SK-N-SH (cell line): ENCODE measurements around the gene CNTN4. TPM values are rescaled to one million over a fixed set of nuclear protein-coding genes. Genes with fewer than 3 reads are reported as not detected.

Source experiments
- CTCF ChIA-PET: fragments of 300-600, 350-600 bp; formaldehyde crosslinking; extraction: SDS; loops from one replicate; lab custom pipeline; 2021; lab: Yijun Ruan, JAX
- POLR2A ChIA-PET: fragments of 350-600 bp; sonication (Branson Sonifier 250); formaldehyde crosslinking; extraction: SDS; loops from one replicate; lab custom pipeline; 2020; ENCODE audit warnings: antibody characterized with exemption, inconsistent platforms; lab: Yijun Ruan, JAX
- DNase-seq: peaks from one replicate; pipeline ENCODE4 v3.0.0; 2012
- H2AFZ ChIP-seq: fragments of 200-600 bp; sonication (generic); 2 replicates; pipeline ENCODE4 v1.8.1; 2016; ENCODE audit warnings: antibody characterized with exemption, mild to moderate bottlenecking, low read depth
- H3F3A ChIP-seq: fragments of 200-600 bp; sonication (generic); replicated peaks from 2 replicates; pipeline ENCODE3; 2016; ENCODE audit warnings: antibody characterized with exemption, mild to moderate bottlenecking; ENCODE audit not compliant: insufficient read depth
- H3K27ac ChIP-seq, 2 experiments: fragments of 200-500 bp in 1 of 2; fragments of 200-600 bp in 1 of 2; sonication (Bioruptor generic) in 1 of 2; sonication (generic), shearing (Covaris generic) in 1 of 2; 2 replicates each; pipeline versions ENCODE4 v1.5.1 to v1.6.1; 2014 to 2016; ENCODE audit warnings: low read depth in 2 of 2, inconsistent platforms in 1 of 2, low read length in 1 of 2, mild to moderate bottlenecking in 1 of 2, mixed read lengths in 1 of 2
- H3K27me3 ChIP-seq: fragments of 200-600 bp; sonication (generic), shearing (Covaris generic); 2 replicates; pipeline ENCODE4 v1.6.1; 2016; ENCODE audit warnings: mixed run types; ENCODE audit not compliant: insufficient read depth
- H3K36me3 ChIP-seq, 2 experiments: fragments of 200-500 bp in 1 of 2; fragments of 200-600 bp in 1 of 2; sonication (Bioruptor generic) in 1 of 2; sonication (generic) in 1 of 2; replicated peaks in 1 of 2; 2 replicates each; pipeline versions ENCODE3 to v1.5.1; 2014 to 2016; ENCODE audit warnings: low read length in 1 of 2, mild to moderate bottlenecking in 1 of 2; ENCODE audit not compliant: insufficient read depth in 2 of 2, control insufficient read depth in 1 of 2
- H3K4me1 ChIP-seq, 2 experiments: fragments of 200-500 bp in 1 of 2; fragments of 200-600 bp in 1 of 2; sonication (Bioruptor generic) in 1 of 2; sonication (generic), shearing (Covaris generic) in 1 of 2; 2 replicates each; pipeline versions ENCODE4 v1.5.1 to v1.6.1; 2014 to 2016; ENCODE audit warnings: low read depth in 1 of 2, low read length in 1 of 2, mixed run types in 1 of 2; ENCODE audit not compliant: insufficient read depth in 2 of 2, control insufficient read depth in 1 of 2
- H3K4me2 ChIP-seq: fragments of 200-600 bp; sonication (generic), shearing (Covaris generic); 2 replicates; pipeline ENCODE4 v1.6.1; 2017; ENCODE audit warnings: mixed run types
- H3K4me3 ChIP-seq, 2 experiments: fragments of 200-500 bp in 1 of 2; fragments of 200-600 bp in 1 of 2; sonication (Bioruptor generic) in 1 of 2; sonication (generic), shearing (Covaris generic) in 1 of 2; 2 replicates each; pipeline versions ENCODE4 v1.5.1 to v1.8.1; 2014 to 2016; ENCODE audit warnings: low read depth in 2 of 2, inconsistent platforms in 1 of 2, low read length in 1 of 2, mild to moderate bottlenecking in 1 of 2, mixed read lengths in 1 of 2, moderate library complexity in 1 of 2
- H3K79me2 ChIP-seq: fragments of 200-600 bp; sonication (generic); 2 replicates; pipeline ENCODE4 v1.8.1; 2017; ENCODE audit warnings: mild to moderate bottlenecking; ENCODE audit not compliant: insufficient read depth
- H3K9ac ChIP-seq: fragments of 200-600 bp; sonication (generic); 2 replicates; pipeline ENCODE4 v1.6.1; 2017; ENCODE audit warnings: mixed run types
- H3K9me2 ChIP-seq: fragments of 200-600 bp; sonication (generic); 2 replicates; pipeline ENCODE4 v1.6.1; 2017; ENCODE audit warnings: mixed run types
- H3K9me3 ChIP-seq: fragments of 200-600 bp; sonication (generic); 2 replicates; pipeline ENCODE4 v1.6.1; 2017; ENCODE audit warnings: mixed run types, mild to moderate bottlenecking, moderate library complexity
- H4K20me1 ChIP-seq: fragments of 200-600 bp; sonication (generic); 2 replicates; pipeline ENCODE4 v1.6.1; 2017; ENCODE audit warnings: mild to moderate bottlenecking, mixed run types; ENCODE audit not compliant: insufficient read depth
- CTCF ChIP-seq: fragments of 200-600 bp; sonication (generic); IDR thresholded peaks from 2 replicates; pipeline ENCODE4 v1.6.1; 2017; ENCODE audit warnings: antibody characterized with exemption, mild to moderate bottlenecking, moderate library complexity
- EP300 ChIP-seq, 2 experiments: IDR thresholded peaks; 2 replicates each; pipeline versions ENCODE4 v1.4.0 to v1.6.1; 2012; ENCODE audit warnings: borderline replicate concordance in 1 of 2, low read depth in 1 of 2, low read length in 1 of 2
- GATA2 ChIP-seq: sonication (generic); formaldehyde crosslinking; IDR thresholded peaks from 2 replicates; pipeline ENCODE4 v1.5.0; 2020; ENCODE audit warnings: mild to moderate bottlenecking, missing genetic modification reagents
- IRF3 ChIP-seq: fragments of 150-350 bp; IDR thresholded peaks from 2 replicates; pipeline ENCODE4 v1.6.1; 2016; ENCODE audit warnings: mild to moderate bottlenecking, low read depth, low read length
- MAX ChIP-seq: IDR thresholded peaks from 2 replicates; pipeline ENCODE4 v1.4.0; 2012; ENCODE audit warnings: low read depth
- MXI1 ChIP-seq: IDR thresholded peaks from 2 replicates; pipeline ENCODE4 v1.6.1; 2012; ENCODE audit warnings: mild to moderate bottlenecking, low read depth, low read length, improper control_type of control experiment
- NFIC ChIP-seq: IDR thresholded peaks from 2 replicates; pipeline ENCODE4 v1.4.0; 2012; ENCODE audit warnings: borderline replicate concordance
- NRF1 ChIP-seq: IDR thresholded peaks from 2 replicates; pipeline ENCODE4 v1.6.1; 2012; ENCODE audit warnings: low read depth, mild to moderate bottlenecking, low read length
- PBX3 ChIP-seq: IDR thresholded peaks from 2 replicates; pipeline ENCODE4; 2012
- POLR2AphosphoS5 ChIP-seq: IDR thresholded peaks from 2 replicates; pipeline ENCODE4 v1.6.1; 2012; ENCODE audit warnings: low read depth, low read length
- RAD21 ChIP-seq: IDR thresholded peaks from 2 replicates; pipeline ENCODE4 v1.6.1; 2012; ENCODE audit warnings: mild to moderate bottlenecking, low read length
- RCOR1 ChIP-seq: fragments of 150-350 bp; IDR thresholded peaks from 2 replicates; pipeline ENCODE4 v1.6.1; 2017; ENCODE audit warnings: antibody characterized with exemption, low read length
- RXRA ChIP-seq: IDR thresholded peaks from 2 replicates; pipeline ENCODE4 v1.4.0; 2012; ENCODE audit warnings: low read depth, mild to moderate bottlenecking, borderline replicate concordance
- TCF12 ChIP-seq: IDR thresholded peaks from 2 replicates; pipeline ENCODE4 v1.4.0; 2012
- USF2 ChIP-seq: fragments of 150-350 bp; IDR thresholded peaks from 2 replicates; pipeline ENCODE4 v1.6.1; 2017; ENCODE audit warnings: antibody characterized with exemption, low read length, low read depth, borderline replicate concordance
- YY1 ChIP-seq: IDR thresholded peaks from 2 replicates; pipeline ENCODE4 v1.4.0; 2012; ENCODE audit warnings: low read depth, mild to moderate bottlenecking
- whole genome bisulfite sequencing: methylation state at CpG from one replicate; pipeline ENCODE4 v1.1.6; 2017; ENCODE audit warnings: low lambda C conversion rate; 5-methylcytosine and 5-hydroxymethylcytosine counted together
- polyA plus RNA-seq, 3 experiments: library from polyadenylated mRNA; depleted of rRNA; stranded (reverse); fragments of >200 nt; gene quantifications; 2 replicates each; pipeline ENCODE4 v1.2.3, GENCODE V29; 2012

Gene CNTN4
- polyA plus RNA-seq, 1 of the 3 experiments (the other 2 are of a cell fraction), result 0.12 TPM

GRCh38 chr3:2686816-2687502 is 588.3 kb downstream of the CNTN4 start:
- no peaks in the 10 kb centered on the region for H3K9me3 ChIP-seq
- no peak overlapping the region for H3K4me2 ChIP-seq
- DNase-seq, result no peak
- no peaks in the 10 kb centered on the region for H3F3A ChIP-seq
- no peaks in the 10 kb centered on the region for H3K27me3 ChIP-seq
- H3K79me2 ChIP-seq, result no peaks in the 10 kb centered on the region
- WGBS, result 23% methylated on average over 4 of the region's 4 CpGs
- CTCF ChIA-PET, result no interaction called here
- POLR2A ChIA-PET, result no interaction called here
- H3K4me1 ChIP-seq, result no peaks in the 10 kb centered on the region; a peak in 1 of 4 replicates
- H3K9ac ChIP-seq, result no peak overlapping the region
- H2AFZ ChIP-seq, result no peak overlapping the region
- H3K4me3 ChIP-seq, result no peak overlapping the region
- H3K9me2 ChIP-seq, result 0 out of 2 replicates have a peak, but pooled peaks cover 3% of the 10 kb centered on the region
- no peaks in the 10 kb centered on the region for H4K20me1 ChIP-seq
- H3K27ac ChIP-seq, result no peak overlapping the region
- TF ChIP-seq YY1 (no peak), CTCF (no peak), TCF12 (no peak), NRF1 (no peak), MAX (no peak), USF2 (no peak)
- H3K36me3 ChIP-seq, result no peaks in the 10 kb centered on the region

GRCh38 chr3:2697589-2697988 is 598.9 kb downstream of the CNTN4 start:
- Histone ChIP-seq H3K9ac (no peak overlapping the region), H4K20me1 (no peaks in the 10 kb centered on the region), H3K4me3 (no peak overlapping the region), H2AFZ (no peak overlapping the region), H3K36me3 (no peaks in the 10 kb centered on the region), H3K27me3 (no peaks in the 10 kb centered on the region), H3K79me2 (no peaks in the 10 kb centered on the region), H3K27ac (no peak overlapping the region), H3K9me2 (no peaks in the 10 kb centered on the region), H3K4me1 (no peaks in the 10 kb centered on the region; a peak in 1 of 4 replicates), H3K4me2 (no peak overlapping the region), H3F3A (no peaks in the 10 kb centered on the region), H3K9me3 (no peaks in the 10 kb centered on the region)
- no peak for TF ChIP-seq MXI1
- 78% methylated on average over 2 of the region's 2 CpGs for WGBS
- CTCF ChIA-PET, result no interaction called here
- DNase-seq, result no peak
- POLR2A ChIA-PET, result no interaction called here

- Histone ChIP-seq H3K27me3 (no peaks in the 10 kb centered on the region), H3K4me2 (no peak overlapping the region), H3K4me3 (no peak overlapping the region), H3K9me3 (no peaks in the 10 kb centered on the region), H3F3A (no peaks in the 10 kb centered on the region), H4K20me1 (no peaks in the 10 kb centered on the region), H3K36me3 (no peaks in the 10 kb centered on the region), H3K9me2 (no peaks in the 10 kb centered on the region), H3K4me1 (no peaks in the 10 kb centered on the region; a peak in 1 of 4 replicates), H2AFZ (no peak overlapping the region), H3K9ac (no peak overlapping the region), H3K27ac (no peak overlapping the region), H3K79me2 (no peaks in the 10 kb centered on the region)
- no peak for DNase-seq
- ChIA-PET POLR2A (no interaction called here), CTCF (interaction anchor here (1.2 to 1.4 kb wide), 2 partner anchors 9 to 220 kb away, joined by 3 to 4 read pairs; no protein-coding TSS in a partner anchor)
- WGBS, result 59% methylated on average over 3 of the region's 3 CpGs
- no peak for TF ChIP-seq RCOR1
- no peak for TF ChIP-seq PBX3
- no peak for TF ChIP-seq EP300 (IDR thresholded peaks at IDR 0.05; ENCODE audit: borderline replicate concordance in 1 of 2, low read depth in 1 of 2, low read length in 1 of 2)
- TF ChIP-seq GATA2 (CRISPR knock-in tag), result no peak
- no peak for TF ChIP-seq RAD21
- TF ChIP-seq POLR2AphosphoS5, result no peak
- TF ChIP-seq USF2, result no peak
- TF ChIP-seq NFIC, result no peak
- no peak for TF ChIP-seq RXRA
- no peak for TF ChIP-seq IRF3
Measured at GRCh38 chr3:2701471-2701870, 602.8 kb downstream of the CNTN4 start.
